ENCODE data around the gene MACROD2. TPM values are rescaled to one million over a fixed set of nuclear protein-coding genes. Genes with fewer than 3 reads are reported as not detected.

The MACROD2 gene
- total and polyA plus RNA-seq, 8 donors, result 0.78 to 31.3 (median 10.9) TPM; not detected in 1

DNA sequence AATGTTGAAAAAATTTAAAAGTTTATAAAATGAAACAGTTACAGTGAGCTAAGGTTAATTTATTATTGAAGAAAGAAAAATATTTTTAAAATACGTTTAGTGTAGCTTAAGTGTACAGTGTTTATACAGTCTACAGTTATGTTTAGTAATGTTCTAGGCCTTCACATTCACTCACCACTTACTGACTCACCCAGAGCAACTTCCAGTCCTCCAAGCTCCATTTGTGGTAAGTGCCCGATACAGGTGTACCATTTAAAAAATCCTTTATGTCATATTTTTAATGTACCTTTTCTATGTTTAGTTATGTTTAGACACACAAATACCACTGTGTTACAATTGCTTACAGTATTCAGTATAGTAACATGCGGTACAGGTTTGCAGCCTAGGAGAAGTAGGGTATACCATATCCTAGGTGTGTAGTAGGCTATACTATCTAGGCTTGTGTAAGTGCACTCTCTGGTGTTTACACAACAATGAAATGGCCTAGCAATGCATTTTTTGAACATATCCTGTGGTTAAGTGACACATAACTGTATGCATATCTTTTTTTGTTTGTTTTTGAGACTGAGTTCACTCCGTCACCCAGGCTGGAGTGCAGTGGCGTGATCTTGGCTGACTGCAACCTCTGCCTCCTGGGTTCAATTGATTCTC, 315.8 kb downstream of the MACROD2 start:
- no peak overlapping the region for H3K27ac ChIP-seq
- intact Hi-C loops (cut with DNase I; ENCODE audit: low total_unique reads), result no loop called here
- no peaks in the 10 kb centered on the region for H3K4me1 ChIP-seq
- no peak for TF ChIP-seq POLR2A (IDR thresholded peaks at IDR 0.05)
- TF ChIP-seq, protein P1, sequence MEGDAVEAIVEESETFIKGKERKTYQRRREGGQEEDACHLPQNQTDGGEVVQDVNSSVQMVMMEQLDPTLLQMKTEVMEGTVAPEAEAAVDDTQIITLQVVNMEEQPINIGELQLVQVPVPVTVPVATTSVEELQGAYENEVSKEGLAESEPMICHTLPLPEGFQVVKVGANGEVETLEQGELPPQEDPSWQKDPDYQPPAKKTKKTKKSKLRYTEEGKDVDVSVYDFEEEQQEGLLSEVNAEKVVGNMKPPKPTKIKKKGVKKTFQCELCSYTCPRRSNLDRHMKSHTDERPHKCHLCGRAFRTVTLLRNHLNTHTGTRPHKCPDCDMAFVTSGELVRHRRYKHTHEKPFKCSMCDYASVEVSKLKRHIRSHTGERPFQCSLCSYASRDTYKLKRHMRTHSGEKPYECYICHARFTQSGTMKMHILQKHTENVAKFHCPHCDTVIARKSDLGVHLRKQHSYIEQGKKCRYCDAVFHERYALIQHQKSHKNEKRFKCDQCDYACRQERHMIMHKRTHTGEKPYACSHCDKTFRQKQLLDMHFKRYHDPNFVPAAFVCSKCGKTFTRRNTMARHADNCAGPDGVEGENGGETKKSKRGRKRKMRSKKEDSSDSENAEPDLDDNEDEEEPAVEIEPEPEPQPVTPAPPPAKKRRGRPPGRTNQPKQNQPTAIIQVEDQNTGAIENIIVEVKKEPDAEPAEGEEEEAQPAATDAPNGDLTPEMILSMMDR (IDR thresholded peaks at IDR 0.05), result no peak
- no peak for TF ChIP-seq POLR2AphosphoS5 (IDR thresholded peaks at IDR 0.05)
- no peak for TF ChIP-seq EP300 (IDR thresholded peaks at IDR 0.05)
- no peaks in the 10 kb centered on the region for H3K27me3 ChIP-seq
- H3K4me3 ChIP-seq, result no peak overlapping the region
- H3K9me3 ChIP-seq, result no peaks in the 10 kb centered on the region
- no peaks in the 10 kb centered on the region for H3K36me3 ChIP-seq
- DNase-seq, result no peak
- 83 to 92% (median 90%) methylated on average over 5 of the region's 5 CpGs for WGBS, 5 donors

DNA sequence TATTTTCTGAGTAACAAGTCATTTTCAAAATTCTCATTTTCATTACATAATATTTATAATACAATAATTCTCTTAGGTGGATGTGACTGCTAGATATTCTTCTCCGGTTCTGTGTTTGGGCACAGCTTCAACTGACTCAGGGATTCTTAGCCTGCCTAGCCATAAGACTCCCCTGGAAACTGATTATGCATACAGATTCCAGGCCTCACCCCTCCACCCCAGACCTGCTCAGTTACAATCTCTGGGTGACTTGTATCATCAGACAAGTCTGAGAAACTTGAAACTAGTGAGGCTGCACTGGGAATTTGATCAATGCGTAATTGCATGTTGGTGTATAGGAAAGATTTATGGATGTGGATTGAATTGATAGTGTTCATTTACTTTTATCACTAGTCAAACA, 316.7 kb downstream of the MACROD2 start:
- H3K36me3 ChIP-seq, result no peaks in the 10 kb centered on the region
- no peaks in the 10 kb centered on the region for H3K27me3 ChIP-seq
- no peak overlapping the region for H3K4me3 ChIP-seq
- no peak for DNase-seq
- no peaks in the 10 kb centered on the region for H3K4me1 ChIP-seq
- 89 to 100% (median 96%) methylated on average over 2 of the region's 2 CpGs for WGBS, 5 donors
- H3K27ac ChIP-seq, result no peak overlapping the region
- H3K9me3 ChIP-seq, result no peaks in the 10 kb centered on the region
- no peak for TF ChIP-seq POLR2AphosphoS5 (IDR thresholded peaks at IDR 0.05)
- TF ChIP-seq, protein P1 (IDR thresholded peaks at IDR 0.05), result no peak
- TF ChIP-seq POLR2A (IDR thresholded peaks at IDR 0.05), result no peak
- no peak for TF ChIP-seq EP300 (IDR thresholded peaks at IDR 0.05)
- intact Hi-C loops (cut with DNase I; ENCODE audit: low total_unique reads), result no loop called here

DNA sequence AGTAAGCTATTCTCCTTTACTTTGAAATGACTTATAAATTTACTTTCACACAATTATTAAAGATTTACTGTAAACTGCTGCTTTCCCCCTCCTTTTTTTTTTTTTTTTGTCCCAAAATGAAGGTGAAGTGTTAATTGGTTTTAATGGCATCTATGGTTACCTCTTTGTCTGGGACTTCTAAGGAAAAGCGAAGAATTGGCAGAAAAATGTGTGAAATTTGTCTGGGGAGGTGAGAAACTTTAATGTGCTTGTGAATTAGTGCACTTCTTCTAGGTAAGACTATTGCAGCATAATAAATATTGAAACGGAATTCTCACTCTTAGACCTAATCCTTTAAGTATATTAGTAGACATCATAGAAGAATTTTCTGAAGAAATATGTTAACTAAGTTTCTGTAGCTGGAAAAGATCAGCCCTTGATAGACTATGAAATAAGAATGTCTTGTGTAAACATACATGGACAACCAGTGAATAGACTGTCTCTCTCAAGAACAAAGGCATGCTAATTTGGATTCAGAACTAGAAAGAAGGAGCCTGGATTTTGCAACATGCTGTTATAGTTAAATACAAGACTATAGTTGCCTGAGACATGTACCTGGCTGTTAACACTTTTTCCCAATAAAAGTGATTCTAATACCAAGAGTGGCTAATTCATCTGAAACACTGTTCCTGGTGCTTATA, 318.2 kb downstream of the MACROD2 start:
- no peak overlapping the region for H3K27ac ChIP-seq

DNA sequence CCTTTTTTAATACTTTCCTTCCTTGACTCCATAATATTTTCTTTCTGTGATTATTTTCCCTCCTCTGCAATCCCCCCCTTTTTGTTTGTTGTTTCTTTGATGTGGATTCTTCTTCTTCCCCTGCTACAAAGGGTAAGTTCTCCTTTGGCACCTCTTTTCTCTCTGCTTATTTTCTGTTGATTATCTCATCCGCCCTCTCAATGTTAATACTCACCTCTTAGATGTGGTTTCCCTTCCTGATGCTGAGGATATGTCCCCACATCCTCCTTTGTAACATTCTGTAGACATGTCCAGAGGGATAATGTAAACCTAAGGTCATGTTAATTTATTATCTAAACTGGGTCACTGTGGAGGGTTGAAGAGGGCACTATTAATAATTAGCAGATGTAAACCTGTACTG, 324.4 kb downstream of the MACROD2 start:
- no peak overlapping the region for H3K4me3 ChIP-seq
- WGBS, 5 donors, result 79 to 97% (median 83%) methylated on average over 1 of the region's 1 CpG
- intact Hi-C loops (cut with DNase I; ENCODE audit: low total_unique reads), result no loop called here

More for the DNA sequence above, 318.2 kb downstream of the MACROD2 start:
- WGBS, 5 donors, result 57 to 79% (median 73%) methylated on average over 2 of the region's 2 CpGs
- Histone ChIP-seq H3K4me3 (no peak overlapping the region), H3K36me3 (no peaks in the 10 kb centered on the region), H3K4me1 (no peaks in the 10 kb centered on the region), H3K27me3 (no peaks in the 10 kb centered on the region), H3K9me3 (no peaks in the 10 kb centered on the region)
- TF ChIP-seq, protein P1 (IDR thresholded peaks at IDR 0.05), result no peak
- TF ChIP-seq POLR2A (IDR thresholded peaks at IDR 0.05) (no peak), POLR2AphosphoS5 (IDR thresholded peaks at IDR 0.05) (no peak), EP300 (IDR thresholded peaks at IDR 0.05) (no peak)
- DNase-seq, result no peak
- intact Hi-C loops (cut with DNase I; ENCODE audit: low total_unique reads), result no loop called here

More for the DNA sequence above, 324.4 kb downstream of the MACROD2 start:
- no peak for DNase-seq
- Histone ChIP-seq H3K4me1 (no peaks in the 10 kb centered on the region), H3K9me3 (no peaks in the 10 kb centered on the region), H3K27me3 (no peaks in the 10 kb centered on the region), H3K36me3 (no peaks in the 10 kb centered on the region), H3K27ac (no peak overlapping the region)
- TF ChIP-seq, protein P1 (IDR thresholded peaks at IDR 0.05), result no peak
- TF ChIP-seq POLR2A (IDR thresholded peaks at IDR 0.05) (no peak), EP300 (IDR thresholded peaks at IDR 0.05) (no peak), POLR2AphosphoS5 (IDR thresholded peaks at IDR 0.05) (no peak)
